ENCODE measurements around the gene MORN3.

MORN3 gene

GRCh38 chr12:121657305-121658008 is 12.0 kb downstream of the MORN3 start:
- H3K27ac ChIP-seq, result no peak overlapping the region
- TF ChIP-seq ZFX (IDR thresholded peaks at IDR 0.05) (no peak), CTCF (conservative IDR thresholded peaks at IDR 0.05) (no peak)

GRCh38 chr12:121656122-121656521 is 13.3 kb downstream of the MORN3 start:
- TF ChIP-seq ZFX (IDR thresholded peaks at IDR 0.05), result no peak
- TF ChIP-seq CTCF (conservative IDR thresholded peaks at IDR 0.05), result no peak
- H3K27ac ChIP-seq, result no peak overlapping the region

- TF ChIP-seq CTCF (conservative IDR thresholded peaks at IDR 0.05), result no peak
- no peak for TF ChIP-seq ZFX (IDR thresholded peaks at IDR 0.05)
Observed at GRCh38 chr12:121653999-121654398, 15.5 kb downstream of the MORN3 start.

GRCh38 chr12:121652767-121653497 is 16.5 kb downstream of the MORN3 start:
- no peak for TF ChIP-seq CTCF (conservative IDR thresholded peaks at IDR 0.05)
- TF ChIP-seq ZFX (IDR thresholded peaks at IDR 0.05), result no peak
- H3K27ac ChIP-seq, result no peak overlapping the region

More at GRCh38 chr12:121653999-121654398, 15.5 kb downstream of the MORN3 start:
- no peak overlapping the region for H3K27ac ChIP-seq

GRCh38 chr12:121651320-121651719 is 18.1 kb downstream of the MORN3 start:
- H3K27ac ChIP-seq, result no peak overlapping the region
- no peak for TF ChIP-seq ZFX (IDR thresholded peaks at IDR 0.05)
- no peak for TF ChIP-seq CTCF (conservative IDR thresholded peaks at IDR 0.05)

- no peak overlapping the region for H3K27ac ChIP-seq
Observed at GRCh38 chr12:121649819-121650353, 19.6 kb downstream of the MORN3 start.

More at GRCh38 chr12:121649819-121650353, 19.6 kb downstream of the MORN3 start:
- no peak for TF ChIP-seq CTCF (conservative IDR thresholded peaks at IDR 0.05)
- no peak for TF ChIP-seq ZFX (IDR thresholded peaks at IDR 0.05)

Data from C4-2B (cell line).